Pancreas (tissue), 10 donors: Measurements from ENCODE around the gene EIF4G3. TPM values are rescaled to one million over a fixed set of nuclear protein-coding genes. Genes with fewer than 3 reads are reported as not detected.
A peak's percentile ranks its signal among the peaks of the same experiment; 100 is the strongest.

Source experiments
- ATAC-seq, 4 donors: fragments of 200-7000 bp; cut with Tn5 transposase; one replicate each; pipeline versions ENCODE4 v1.8.0 to v1.9.1; 2020; ENCODE audit warnings: mild to moderate bottlenecking in 4 of 4, moderate library complexity in 4 of 4
- DNase-seq, 6 donors: peaks; one replicate each; pipeline ENCODE4 v3.0.0-alpha.2; 2020
- FAIRE-seq: peaks from 2 replicates; lab custom pipeline; 2012; peaks lifted over from hg19 to GRCh38; lab: Jason Lieb, UNC
- H3K27ac ChIP-seq, 4 donors: fragments of 200-600 bp; sonication (generic); 1 replicate in 3 of 4; 2 replicates in 1 of 4; pipeline versions ENCODE4 v1.5.0 to v1.8.0; 2020
- H3K27me3 ChIP-seq, 4 donors: fragments of 200-600 bp; one replicate each; pipeline ENCODE4 v1.8.0; 2021
- H3K36me3 ChIP-seq, 3 donors: fragments of 200-600 bp; sonication (generic) in 1 of 3; one replicate each; pipeline versions ENCODE4 v1.5.0 to v1.8.0; 2020 to 2021
- H3K4me1 ChIP-seq, 3 donors: fragments of 200-600 bp; one replicate each; pipeline ENCODE4 v1.8.0; 2021
- H3K4me3 ChIP-seq, 4 donors: fragments of 200-600 bp; sonication (generic) in 2 of 4; one replicate each; pipeline versions ENCODE4 v1.5.0 to v1.8.0; 2020 to 2021
- H3K9me3 ChIP-seq, 4 donors: fragments of 200-600 bp; one replicate each; pipeline ENCODE4 v1.8.0; 2021
- CTCF ChIP-seq, 4 donors: fragments of 200-600 bp; sonication (generic) in 3 of 4; IDR thresholded peaks; one replicate each; pipeline versions ENCODE4 v1.5.0 to v1.8.0; 2021; ENCODE audit warnings: antibody characterized with exemption in 4 of 4
- WGBS, 2 donors: extraction: QIAGEN DNeasy Blood & Tissue Kit; methylation state at CpG; one replicate each; pipeline ENCODE4 v1.1.7; 2013; 5-methylcytosine and 5-hydroxymethylcytosine counted together
- intact Hi-C, 3 donors: fragments of 100-400 bp; cut with DNase I; formaldehyde crosslinking; loops; one replicate each; pipeline versions ENCODE4 v1.11.1 to v1.14.2; 2022
- polyA plus RNA-seq, 2 donors: library from polyadenylated mRNA; stranded (reverse); fragments of 200-250 nt; gene quantifications; one replicate each; pipeline ENCODE4 v1.2.3, GENCODE V29; 2013
- total RNA-seq, 6 donors: library from RNA; stranded (reverse); fragmentation: NEBNext Ultra II Directional in 4 of 6; extraction: Animal tissue kit (Norgen Biotek cat#: 25700) in 4 of 6; gene quantifications; one replicate each; pipeline versions ENCODE4 v1.2.1 to v1.2.4, GENCODE V29; 2021 to 2023
- donor health status: healthy with polysubstance abuse.
- donor health status: DM: no; HTN: no; CAD: no; lungs with moderate emphysema.
- donor health status: DM: no; HTN: no; CAD: no.
- donor health status: control.
- donor health status: control.
- donor health status: Bipolar disorder and iron deficiency.
- donor health status: DM: yes; HTN: yes; CAD: no.
- donor health status: DM: no; HTN: no; CAD: no.
- donor health status: DM: no; HTN: no; CAD: no.
- donor health status: DM: yes; HTN: yes; CAD: no.

EIF4G3 gene
- total and polyA plus RNA-seq, 8 donors, result 9.6 to 22.7 (median 13.8) TPM

DNA sequence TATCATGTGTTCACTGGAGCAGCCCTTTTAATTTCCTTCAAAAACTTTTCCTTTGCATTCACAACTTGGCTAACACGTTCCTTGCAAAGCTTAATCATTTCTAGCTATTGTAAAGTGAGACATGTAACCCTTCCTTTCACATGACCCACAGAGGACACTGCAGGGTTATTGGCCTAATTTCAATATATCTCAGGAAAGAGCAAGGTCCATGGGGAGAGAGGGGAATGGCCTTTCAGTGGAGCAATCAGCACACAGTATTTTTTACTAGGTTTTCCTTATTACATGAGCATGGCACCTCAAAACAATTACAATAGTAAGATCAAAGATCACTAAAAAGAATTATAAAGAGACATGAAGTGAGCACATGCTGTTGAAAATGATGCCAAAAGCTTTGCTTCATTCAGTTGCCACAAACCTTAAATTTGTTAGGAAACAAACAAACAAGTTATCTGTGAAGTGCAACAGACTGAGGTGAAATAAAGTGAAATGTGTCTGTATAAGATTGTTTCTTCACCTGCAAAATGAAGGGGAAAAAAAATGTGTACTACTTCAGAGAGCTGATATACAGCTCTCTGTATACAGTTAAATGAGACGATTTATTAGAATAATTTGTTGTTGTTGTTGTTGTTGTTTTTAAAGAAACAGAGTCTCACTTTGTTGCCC, 61.5 kb downstream of the EIF4G3 start:
- WGBS, 2 donors, result 43 to 48% methylated on average over 2 of the region's 2 CpGs
- no peak overlapping the region for H3K27ac ChIP-seq
- peak; percentile 90 for FAIRE-seq

DNA sequence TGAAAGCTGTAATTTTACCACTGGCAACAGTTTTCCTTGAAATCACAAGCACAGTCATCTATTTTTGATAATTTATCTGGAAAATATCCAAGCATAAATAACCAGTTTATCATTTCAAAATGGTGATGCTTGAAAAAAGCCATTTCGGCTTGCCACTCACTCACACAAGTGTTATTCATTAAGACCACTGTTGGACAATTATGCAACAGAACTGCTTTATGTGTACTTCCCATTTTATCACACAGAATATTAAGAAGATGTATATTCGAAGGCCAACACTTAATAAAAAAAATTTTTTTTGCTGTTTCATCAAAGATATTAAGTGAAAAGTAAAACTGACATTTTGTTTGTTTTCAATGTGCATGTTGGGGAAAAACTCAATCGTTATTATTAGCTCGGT, 62.3 kb downstream of the EIF4G3 start:
- Histone ChIP-seq H3K36me3 (no peaks in the 10 kb centered on the region), H3K4me3 (no peak overlapping the region), H3K27ac (no peak overlapping the region), H3K4me1 (peaks cover 0 to 11% (median 4%) of the 10 kb centered on the region in 3 donors), H3K9me3 (no peaks in the 10 kb centered on the region), H3K27me3 (no peaks in the 10 kb centered on the region)
- no peak for FAIRE-seq
- no peak for DNase-seq
- intact Hi-C loops, result no loop called here
- TF ChIP-seq CTCF (IDR thresholded peaks at IDR 0.05), result no peak
- 72 to 75% methylated on average over 4 of the region's 4 CpGs for WGBS, 2 donors
- no peak for ATAC-seq

More for the DNA sequence above, 61.5 kb downstream of the EIF4G3 start:
- Histone ChIP-seq H3K9me3 (no peaks in the 10 kb centered on the region), H3K4me3 (no peak overlapping the region), H3K36me3 (no peaks in the 10 kb centered on the region), H3K27me3 (no peaks in the 10 kb centered on the region), H3K4me1 (peaks cover 0 to 11% (median 4%) of the 10 kb centered on the region in 3 donors)
- ATAC-seq, result peak in 3 of 4 donors; percentile 69 to 75 (median 70)
- TF ChIP-seq CTCF (IDR thresholded peaks at IDR 0.05), result no peak
- DNase-seq, result no peak
- intact Hi-C loops, result no loop called here

GRCh38 chr1:21110163-21110562, 66.5 kb downstream of the EIF4G3 start:
- H3K27me3 ChIP-seq, result no peaks in the 10 kb centered on the region
- H3K36me3 ChIP-seq, result no peaks in the 10 kb centered on the region
- no peak for FAIRE-seq
- no peak for DNase-seq
- ATAC-seq, result no peak
- no peak for TF ChIP-seq CTCF (IDR thresholded peaks at IDR 0.05)
- H3K27ac ChIP-seq, result no peak overlapping the region
- 94 to 96% methylated on average over 11 of the region's 11 CpGs for whole genome bisulfite sequencing, 2 donors
- intact Hi-C loops, result no loop called here
- H3K9me3 ChIP-seq, result no peaks in the 10 kb centered on the region
- no peak overlapping the region for H3K4me3 ChIP-seq
- H3K4me1 ChIP-seq, result peaks cover 0 to 8% (median 6%) of the 10 kb centered on the region in 3 donors

- H3K4me1 ChIP-seq, result peaks cover 0 to 5% (median 0%) of the 10 kb centered on the region in 3 donors
- H3K4me3 ChIP-seq, result no peak overlapping the region
- H3K27me3 ChIP-seq, result no peaks in the 10 kb centered on the region
- H3K36me3 ChIP-seq, result no peaks in the 10 kb centered on the region
- 34 to 37% methylated on average over 2 of the region's 2 CpGs for WGBS, 2 donors
- H3K9me3 ChIP-seq, result no peaks in the 10 kb centered on the region
- ATAC-seq (peak in 3 of 4 donors; percentile 62 to 72 (median 67)), DNase-seq (no peak), FAIRE-seq (no peak)
- intact Hi-C loops, result no loop called here
- H3K27ac ChIP-seq, result no peak overlapping the region
- TF ChIP-seq CTCF (IDR thresholded peaks at IDR 0.05), result no peak
Observed at GRCh38 chr1:21106709-21107108, 70.0 kb downstream of the EIF4G3 start.

DNA sequence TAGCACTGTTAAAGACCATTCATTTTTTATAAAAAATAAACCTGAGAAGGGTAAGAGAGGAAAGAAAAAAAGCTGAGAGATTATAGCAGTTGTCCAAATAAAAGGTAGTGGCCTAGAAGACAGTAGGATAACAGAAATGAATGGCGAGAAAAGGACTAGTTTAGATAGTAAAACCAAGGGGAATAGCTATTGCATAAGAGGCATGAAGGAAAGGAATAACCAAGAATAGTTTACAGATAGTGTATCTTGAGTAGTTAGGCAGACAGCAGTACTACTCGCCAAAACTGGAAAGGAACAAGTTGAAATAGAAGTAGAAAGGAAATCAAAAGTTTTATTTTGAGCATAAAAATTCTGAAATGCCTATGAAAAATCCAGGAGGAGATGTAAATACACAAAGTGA, 70.5 kb downstream of the EIF4G3 start:
- intact Hi-C loops, result no loop called here
- Histone ChIP-seq H3K27ac (no peak overlapping the region), H3K4me1 (peaks cover 0 to 5% (median 0%) of the 10 kb centered on the region in 3 donors), H3K36me3 (no peaks in the 10 kb centered on the region), H3K27me3 (no peaks in the 10 kb centered on the region), H3K9me3 (no peaks in the 10 kb centered on the region), H3K4me3 (no peak overlapping the region)
- FAIRE-seq (no peak), DNase-seq (no peak), ATAC-seq (peak in 1 of 4 donors; percentile 40)
- 41% methylated on average over 2 of the region's 2 CpGs for WGBS, 2 donors
- TF ChIP-seq CTCF (IDR thresholded peaks at IDR 0.05), result no peak
